MCF 10A (cell line): ENCODE results near the gene ANXA4. TPM values are rescaled to one million over a fixed set of nuclear protein-coding genes. Genes with fewer than 3 reads are reported as not detected.

ENCODE experiments used
- BruUV-seq: library from RNA; stranded (reverse); fragments of 400-500 nt; replicated peaks from 2 replicates; lab custom pipeline; 2021; lab: Mats Ljungman, UMichigan
- CTCF ChIA-PET: fragments of 300-600 bp; sonication (Branson Sonifier 250); formaldehyde crosslinking; extraction: SDS; loops from one replicate; lab custom pipeline; 2021; ENCODE audit warnings: antibody characterized with exemption, inconsistent platforms; lab: Yijun Ruan, JAX
- POLR2A ChIA-PET: fragments of 300-600, 350-650 bp; sonication (Branson Sonifier 250); formaldehyde crosslinking; extraction: SDS; loops from one replicate; lab custom pipeline; 2020; ENCODE audit warnings: antibody characterized with exemption, inconsistent platforms; lab: Yijun Ruan, JAX
- DNase-seq: peaks from one replicate; pipeline ENCODE4 v3.0.0-alpha.2; 2018; ENCODE audit not compliant: unreplicated experiment
- H3K27ac Mint-ChIP-seq: one replicate; pipeline ENCODE4 v1.8.0; 2022; ENCODE audit warnings: mild to moderate bottlenecking, low read depth, mixed read lengths; ENCODE audit not compliant: unreplicated experiment
- H3K27me3 Mint-ChIP-seq: one replicate; pipeline ENCODE4 v1.8.0; 2022; ENCODE audit warnings: mixed read lengths; ENCODE audit not compliant: insufficient read depth, unreplicated experiment
- H3K36me3 Mint-ChIP-seq: one replicate; pipeline ENCODE4 v1.8.0; 2022; ENCODE audit warnings: mild to moderate bottlenecking, moderate library complexity, mixed read lengths; ENCODE audit not compliant: insufficient read depth, unreplicated experiment
- H3K4me1 Mint-ChIP-seq: one replicate; pipeline ENCODE4 v1.8.0; 2022; ENCODE audit warnings: mixed read lengths; ENCODE audit not compliant: insufficient read depth, unreplicated experiment
- H3K4me3 Mint-ChIP-seq: one replicate; pipeline ENCODE4 v1.8.0; 2022; ENCODE audit warnings: mild to moderate bottlenecking, moderate library complexity, mixed read lengths; ENCODE audit not compliant: unreplicated experiment
- H3K9me3 Mint-ChIP-seq: one replicate; pipeline ENCODE4 v1.8.0; 2022; ENCODE audit warnings: mixed read lengths; ENCODE audit not compliant: unreplicated experiment
- intact Hi-C: fragments of 100-400 bp; cut with micrococcal nuclease; formaldehyde crosslinking; loops from 2 replicates; pipeline ENCODE4 v1.14.1; 2022
- total RNA-seq: library from RNA; stranded (reverse); gene quantifications from 2 replicates; pipeline ENCODE4 v1.2.3, GENCODE V29; 2022
- TF ChIP-seq, protein P1 (sequence below): fragments of 200-600 bp; IDR thresholded peaks from one replicate; pipeline ENCODE4 v1.8.0; 2022; ENCODE audit warnings: antibody characterized with exemption, mild to moderate bottlenecking; ENCODE audit not compliant: unreplicated experiment

The ANXA4 gene
- total RNA-seq, 1 experiment from 2014 or later: 82.9 TPM

DNA sequence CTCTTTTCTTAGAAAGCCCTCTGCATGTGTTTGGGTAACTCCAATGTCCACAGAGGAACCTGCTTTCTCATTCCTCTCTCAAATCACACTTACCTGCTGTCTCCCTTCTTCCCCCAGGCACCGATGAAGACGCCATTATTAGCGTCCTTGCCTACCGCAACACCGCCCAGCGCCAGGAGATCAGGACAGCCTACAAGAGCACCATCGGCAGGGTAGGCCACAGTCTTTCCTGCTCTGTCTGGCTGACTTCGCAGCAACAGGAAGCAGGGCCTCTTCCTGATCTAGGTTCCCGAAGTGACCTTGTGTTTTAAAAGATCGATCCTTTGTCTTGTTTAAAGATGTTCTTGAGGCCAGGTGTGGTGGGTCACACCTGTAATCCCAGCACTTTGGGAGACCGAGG lies 62.5 kb downstream of the ANXA4 start:
- CTCF ChIA-PET: interaction anchor here (0.8 kb wide), 1 partner anchor 240 kb away, joined by 3 read pairs; no protein-coding TSS in a partner anchor
- no TSS peak for BruUV-seq
- Mint-ChIP-seq H3K4me3 (no peak overlapping the region), H3K4me1 (peaks cover 5% of the 10 kb centered on the region), H3K36me3 (peaks cover 71% of the 10 kb centered on the region), H3K9me3 (no peaks in the 10 kb centered on the region), H3K27ac (no peak overlapping the region), H3K27me3 (no peaks in the 10 kb centered on the region)
- intact Hi-C loops: no loop called here
- no peak for DNase-seq
- POLR2A ChIA-PET: interaction anchor here (1.7 kb wide), 1 partner anchor 11 kb away, joined by 5 read pairs; no protein-coding TSS in a partner anchor
- TF ChIP-seq, protein P1, sequence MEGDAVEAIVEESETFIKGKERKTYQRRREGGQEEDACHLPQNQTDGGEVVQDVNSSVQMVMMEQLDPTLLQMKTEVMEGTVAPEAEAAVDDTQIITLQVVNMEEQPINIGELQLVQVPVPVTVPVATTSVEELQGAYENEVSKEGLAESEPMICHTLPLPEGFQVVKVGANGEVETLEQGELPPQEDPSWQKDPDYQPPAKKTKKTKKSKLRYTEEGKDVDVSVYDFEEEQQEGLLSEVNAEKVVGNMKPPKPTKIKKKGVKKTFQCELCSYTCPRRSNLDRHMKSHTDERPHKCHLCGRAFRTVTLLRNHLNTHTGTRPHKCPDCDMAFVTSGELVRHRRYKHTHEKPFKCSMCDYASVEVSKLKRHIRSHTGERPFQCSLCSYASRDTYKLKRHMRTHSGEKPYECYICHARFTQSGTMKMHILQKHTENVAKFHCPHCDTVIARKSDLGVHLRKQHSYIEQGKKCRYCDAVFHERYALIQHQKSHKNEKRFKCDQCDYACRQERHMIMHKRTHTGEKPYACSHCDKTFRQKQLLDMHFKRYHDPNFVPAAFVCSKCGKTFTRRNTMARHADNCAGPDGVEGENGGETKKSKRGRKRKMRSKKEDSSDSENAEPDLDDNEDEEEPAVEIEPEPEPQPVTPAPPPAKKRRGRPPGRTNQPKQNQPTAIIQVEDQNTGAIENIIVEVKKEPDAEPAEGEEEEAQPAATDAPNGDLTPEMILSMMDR: no peak

DNA sequence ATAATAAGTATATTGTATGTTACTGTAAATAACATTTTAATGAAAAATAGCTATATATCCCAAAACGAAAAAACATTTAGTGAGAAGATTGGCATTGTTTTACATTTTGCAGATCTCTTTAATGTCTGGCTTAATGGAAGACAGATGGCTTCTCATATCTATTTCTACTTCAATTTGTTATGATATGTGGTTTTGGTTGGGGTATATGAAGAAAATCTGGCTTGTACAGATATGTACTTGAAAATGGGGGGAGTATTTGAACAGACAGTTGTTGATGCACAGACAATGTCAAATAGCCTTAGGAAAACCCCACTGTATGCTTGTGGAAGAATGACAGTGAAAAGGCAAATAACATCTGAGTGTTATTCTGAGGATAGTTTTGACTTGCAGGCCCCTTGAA lies 64.0 kb downstream of the ANXA4 start:
- intact Hi-C loops: no loop called here
- H3K4me1 Mint-ChIP-seq: peaks cover 5% of the 10 kb centered on the region
- H3K27me3 Mint-ChIP-seq: no peaks in the 10 kb centered on the region
- H3K36me3 Mint-ChIP-seq: peaks cover 85% of the 10 kb centered on the region
- no peak overlapping the region for H3K4me3 Mint-ChIP-seq
- ChIA-PET CTCF (interaction anchor here (0.6 to 1.0 kb wide), 3 partner anchors 11 to 82 kb away, joined by 3 read pairs; no protein-coding TSS in a partner anchor), POLR2A (interaction anchor here (0.5 to 1.0 kb wide), 4 partner anchors 10 to 55 kb away, joined by 3 to 4 read pairs (median 3); no protein-coding TSS in a partner anchor)
- H3K9me3 Mint-ChIP-seq: no peaks in the 10 kb centered on the region
- BruUV-seq: no TSS peak
- DNase-seq: no peak
- no peak overlapping the region for H3K27ac Mint-ChIP-seq
- TF ChIP-seq, protein P1: no peak

DNA sequence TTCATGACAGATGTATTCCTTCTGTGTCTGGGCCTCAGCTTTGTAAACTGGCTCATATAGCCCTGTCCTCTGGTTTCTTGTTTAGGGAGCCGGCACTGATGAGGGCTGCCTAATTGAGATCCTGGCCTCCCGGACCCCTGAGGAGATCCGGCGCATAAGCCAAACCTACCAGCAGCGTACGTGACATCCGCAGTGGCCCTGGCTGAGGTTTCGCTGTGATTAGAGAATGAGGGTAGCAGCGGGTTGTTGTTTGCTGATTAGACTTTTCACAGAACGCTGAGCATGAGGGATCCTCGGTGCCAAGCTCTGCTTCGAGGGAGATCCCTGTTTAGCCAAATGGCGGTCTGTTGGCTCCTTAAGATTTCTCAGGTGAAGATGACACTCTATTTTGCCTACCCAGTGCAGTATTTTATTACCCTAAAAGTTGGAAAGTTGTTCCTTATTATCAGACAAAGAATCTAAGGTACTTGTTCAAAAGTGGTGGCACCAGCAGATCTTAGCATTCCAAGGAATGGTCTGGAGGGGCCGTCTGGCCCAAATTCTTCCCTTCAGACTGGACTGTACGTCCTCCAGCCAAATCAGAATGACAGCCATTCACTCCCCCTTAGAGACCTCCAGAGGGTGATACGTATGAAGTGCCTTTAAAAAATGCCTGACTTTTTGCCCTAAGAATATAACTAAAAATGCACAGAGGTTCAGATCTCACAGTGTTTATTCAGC lies 66.0 kb downstream of the ANXA4 start:
- ChIA-PET POLR2A (interaction anchor here (1.0 kb wide), 1 partner anchor 67 kb away, joined by 4 read pairs; no protein-coding TSS in a partner anchor), CTCF (interaction anchor here (1.3 kb wide), 1 partner anchor 95 kb away, joined by 4 read pairs; no protein-coding TSS in a partner anchor)
- DNase-seq: no peak
- Mint-ChIP-seq H3K36me3 (peaks cover 77% of the 10 kb centered on the region), H3K4me3 (no peak overlapping the region), H3K9me3 (no peaks in the 10 kb centered on the region), H3K27ac (no peak overlapping the region), H3K27me3 (no peaks in the 10 kb centered on the region), H3K4me1 (no peaks in the 10 kb centered on the region)
- TF ChIP-seq, protein P1: no peak
- intact Hi-C loops: no loop called here
- BruUV-seq: no TSS peak

DNA sequence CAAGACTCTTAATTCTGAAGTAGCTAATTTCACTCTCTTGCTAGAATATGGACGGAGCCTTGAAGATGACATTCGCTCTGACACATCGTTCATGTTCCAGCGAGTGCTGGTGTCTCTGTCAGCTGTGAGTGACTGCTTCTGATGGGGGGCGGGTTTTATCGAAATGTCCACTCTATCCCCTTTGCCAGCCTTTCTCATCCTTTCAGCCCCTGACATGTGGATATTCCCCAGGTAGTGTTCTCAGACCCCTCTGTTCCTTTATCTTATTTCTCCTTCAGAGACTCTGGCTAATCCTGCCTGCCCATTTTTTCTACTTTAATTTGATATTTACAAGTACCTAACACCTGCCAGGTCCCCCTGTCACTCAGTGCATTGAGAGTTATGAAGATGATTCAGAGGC lies 68.6 kb downstream of the ANXA4 start:
- Mint-ChIP-seq H3K27me3 (no peaks in the 10 kb centered on the region), H3K9me3 (no peaks in the 10 kb centered on the region), H3K4me1 (no peaks in the 10 kb centered on the region), H3K36me3 (peaks cover 77% of the 10 kb centered on the region), H3K4me3 (no peak overlapping the region), H3K27ac (no peak overlapping the region)
- ChIA-PET CTCF (interaction anchor here (1.9 to 14.2 kb wide), 2 partner anchors 11 to 85 kb away, joined by 4 to 277 read pairs; no protein-coding TSS in a partner anchor), POLR2A (no interaction called here)
- DNase-seq: no peak
- intact Hi-C loops: no loop called here
- TF ChIP-seq, protein P1: no peak
- no TSS peak for BruUV-seq
